Measurements from ENCODE around the gene ATP5F1E.

Gene ATP5F1E

DNA sequence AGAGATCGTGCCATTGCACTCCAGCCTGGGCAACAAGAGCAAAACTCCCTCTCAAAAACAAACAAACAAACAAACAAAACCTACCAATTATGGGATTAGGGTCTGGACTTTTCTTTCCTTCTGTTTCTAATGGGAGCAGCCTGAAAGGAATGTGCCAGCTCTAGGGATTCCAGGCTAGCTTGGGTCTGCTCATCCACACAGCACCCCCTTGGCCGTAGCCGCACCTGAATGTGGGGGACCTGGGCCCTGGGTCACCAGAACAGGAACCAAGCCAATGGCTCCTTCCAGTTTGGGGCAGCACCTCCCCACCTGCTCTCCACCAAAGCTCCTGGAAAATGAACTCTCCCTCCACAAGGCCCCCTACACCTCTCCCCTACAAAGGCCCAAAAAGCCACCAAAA, 31.8 kb downstream of the ATP5F1E start:
- H3K36me3 ChIP-seq (replicated peaks; ENCODE audit: low read depth, low read length) = peaks cover 75% of the 10 kb centered on the region
- no peak overlapping the region for H2AFZ ChIP-seq (ENCODE audit: low read depth, low read length)
- H3K4me1 ChIP-seq (ENCODE audit: low read length) = peaks cover 52% of the 10 kb centered on the region
- H3K4me2 ChIP-seq (ENCODE audit: low read length) = no peak overlapping the region
- no peak for TF ChIP-seq EZH2phosphoT487 (IDR thresholded peaks at IDR 0.05; ENCODE audit: low read depth)
- TF ChIP-seq, protein P1, sequence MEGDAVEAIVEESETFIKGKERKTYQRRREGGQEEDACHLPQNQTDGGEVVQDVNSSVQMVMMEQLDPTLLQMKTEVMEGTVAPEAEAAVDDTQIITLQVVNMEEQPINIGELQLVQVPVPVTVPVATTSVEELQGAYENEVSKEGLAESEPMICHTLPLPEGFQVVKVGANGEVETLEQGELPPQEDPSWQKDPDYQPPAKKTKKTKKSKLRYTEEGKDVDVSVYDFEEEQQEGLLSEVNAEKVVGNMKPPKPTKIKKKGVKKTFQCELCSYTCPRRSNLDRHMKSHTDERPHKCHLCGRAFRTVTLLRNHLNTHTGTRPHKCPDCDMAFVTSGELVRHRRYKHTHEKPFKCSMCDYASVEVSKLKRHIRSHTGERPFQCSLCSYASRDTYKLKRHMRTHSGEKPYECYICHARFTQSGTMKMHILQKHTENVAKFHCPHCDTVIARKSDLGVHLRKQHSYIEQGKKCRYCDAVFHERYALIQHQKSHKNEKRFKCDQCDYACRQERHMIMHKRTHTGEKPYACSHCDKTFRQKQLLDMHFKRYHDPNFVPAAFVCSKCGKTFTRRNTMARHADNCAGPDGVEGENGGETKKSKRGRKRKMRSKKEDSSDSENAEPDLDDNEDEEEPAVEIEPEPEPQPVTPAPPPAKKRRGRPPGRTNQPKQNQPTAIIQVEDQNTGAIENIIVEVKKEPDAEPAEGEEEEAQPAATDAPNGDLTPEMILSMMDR (IDR thresholded peaks at IDR 0.05; ENCODE audit: low read depth, low read length) = no peak
- H3K9ac ChIP-seq (ENCODE audit: low read length) = no peak overlapping the region
- peaks cover 78% of the 10 kb centered on the region for H3K79me2 ChIP-seq (ENCODE audit: low read length)
- no peak overlapping the region for H3K27ac ChIP-seq (ENCODE audit: low read length)
- peaks cover 63% of the 10 kb centered on the region for H4K20me1 ChIP-seq (ENCODE audit: insufficient read depth, low read length)
- H3K9me3 ChIP-seq (ENCODE audit: insufficient read depth, low read length) = no peaks in the 10 kb centered on the region
- H3K27me3 ChIP-seq (ENCODE audit: low read depth, low read length) = no peaks in the 10 kb centered on the region
- no peak overlapping the region for H3K4me3 ChIP-seq (ENCODE audit: low read length)

DNA sequence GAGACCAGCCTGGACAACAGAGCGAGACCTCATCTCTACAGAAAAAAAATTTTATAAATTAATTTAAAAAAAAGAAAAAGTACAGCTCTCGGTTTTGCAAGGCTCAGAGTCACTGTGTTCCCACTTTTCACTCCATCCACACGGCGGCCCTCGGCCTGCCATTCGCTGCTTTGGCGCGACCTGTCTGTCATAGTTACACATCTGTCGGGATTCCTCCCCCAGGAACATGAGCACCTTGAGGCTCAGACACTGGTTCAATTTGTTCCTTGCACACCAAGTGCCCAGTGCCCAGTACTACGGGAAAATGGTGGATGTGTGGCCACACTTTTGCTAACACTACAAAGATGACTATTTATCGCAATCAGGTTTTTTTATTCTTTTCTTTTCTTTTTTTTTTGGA, 33.5 kb downstream of the ATP5F1E start:
- Histone ChIP-seq H3K4me3 (ENCODE audit: low read length) (no peak overlapping the region), H3K36me3 (replicated peaks; ENCODE audit: low read depth, low read length) (peaks cover 81% of the 10 kb centered on the region), H2AFZ (ENCODE audit: low read depth, low read length) (no peak overlapping the region), H3K9me3 (ENCODE audit: insufficient read depth, low read length) (no peaks in the 10 kb centered on the region), H3K27me3 (ENCODE audit: low read depth, low read length) (no peaks in the 10 kb centered on the region), H3K4me1 (ENCODE audit: low read length) (peaks cover 56% of the 10 kb centered on the region), H3K27ac (ENCODE audit: low read length) (no peak overlapping the region), H4K20me1 (ENCODE audit: insufficient read depth, low read length) (peaks cover 70% of the 10 kb centered on the region), H3K79me2 (ENCODE audit: low read length) (peaks cover 72% of the 10 kb centered on the region), H3K9ac (ENCODE audit: low read length) (no peak overlapping the region), H3K4me2 (ENCODE audit: low read length) (no peak overlapping the region)
- no peak for TF ChIP-seq EZH2phosphoT487 (IDR thresholded peaks at IDR 0.05; ENCODE audit: low read depth)
- TF ChIP-seq, protein P1 (IDR thresholded peaks at IDR 0.05; ENCODE audit: low read depth, low read length) = no peak

GRCh38 chr20:58997141-58997770, 34.9 kb downstream of the ATP5F1E start:
- H3K4me3 ChIP-seq (ENCODE audit: low read length) = no peak overlapping the region
- H3K4me2 ChIP-seq (ENCODE audit: low read length) = peak overlapping the region; percentile 60; the same call in 1 of the 2 replicates
- H4K20me1 ChIP-seq (ENCODE audit: insufficient read depth, low read length) = peaks cover 66% of the 10 kb centered on the region
- no peaks in the 10 kb centered on the region for H3K27me3 ChIP-seq (ENCODE audit: low read depth, low read length)
- TF ChIP-seq, protein P1 (IDR thresholded peaks at IDR 0.05; ENCODE audit: low read depth, low read length) = no peak
- TF ChIP-seq EZH2phosphoT487 (IDR thresholded peaks at IDR 0.05; ENCODE audit: low read depth) = no peak
- peaks cover 81% of the 10 kb centered on the region for H3K36me3 ChIP-seq (replicated peaks; ENCODE audit: low read depth, low read length)
- no peaks in the 10 kb centered on the region for H3K9me3 ChIP-seq (ENCODE audit: insufficient read depth, low read length)
- peak overlapping the region; percentile 87 for H3K27ac ChIP-seq (ENCODE audit: low read length)
- H3K9ac ChIP-seq (ENCODE audit: low read length) = no peak overlapping the region
- peaks cover 55% of the 10 kb centered on the region for H3K4me1 ChIP-seq (ENCODE audit: low read length)
- peaks cover 66% of the 10 kb centered on the region for H3K79me2 ChIP-seq (ENCODE audit: low read length)
- no peak overlapping the region for H2AFZ ChIP-seq (ENCODE audit: low read depth, low read length)

DNA sequence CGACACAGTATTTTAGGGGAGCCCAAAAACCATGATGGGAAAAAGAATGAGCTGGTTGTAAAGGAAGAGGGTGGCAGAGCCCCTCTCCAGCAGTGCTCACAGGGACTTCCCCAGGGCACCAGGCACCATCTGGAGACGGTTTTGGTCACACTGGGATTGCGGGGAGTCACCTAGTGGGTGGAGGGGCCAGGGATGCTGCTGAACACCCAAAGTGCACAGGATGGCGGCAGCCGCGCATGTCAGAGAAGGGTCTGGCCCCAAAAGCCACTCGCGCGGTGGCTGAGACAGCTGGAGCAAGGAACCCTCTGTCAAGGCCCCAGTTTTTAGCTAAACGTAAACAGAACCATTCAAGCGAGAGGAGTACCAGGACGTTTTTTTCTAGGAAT, 35.9 kb downstream of the ATP5F1E start:
- TF ChIP-seq, protein P1 (IDR thresholded peaks at IDR 0.05; ENCODE audit: low read depth, low read length) = peak; percentile 16; the same call in 1 of the 2 replicates
- TF ChIP-seq EZH2phosphoT487 (IDR thresholded peaks at IDR 0.05; ENCODE audit: low read depth) = no peak
- Histone ChIP-seq H4K20me1 (ENCODE audit: insufficient read depth, low read length) (peaks cover 56% of the 10 kb centered on the region), H3K27ac (ENCODE audit: low read length) (peak overlapping the region; percentile 87), H3K27me3 (ENCODE audit: low read depth, low read length) (no peaks in the 10 kb centered on the region), H3K4me3 (ENCODE audit: low read length) (peak overlapping the region; percentile 30), H3K9ac (ENCODE audit: low read length) (peak overlapping the region; percentile 36), H3K36me3 (replicated peaks; ENCODE audit: low read depth, low read length) (peaks cover 81% of the 10 kb centered on the region), H3K79me2 (ENCODE audit: low read length) (peaks cover 56% of the 10 kb centered on the region), H3K4me2 (ENCODE audit: low read length) (peak overlapping the region; percentile 60), H3K4me1 (ENCODE audit: low read length) (peaks cover 55% of the 10 kb centered on the region), H3K9me3 (ENCODE audit: insufficient read depth, low read length) (no peaks in the 10 kb centered on the region), H2AFZ (ENCODE audit: low read depth, low read length) (no peak overlapping the region)
